ENCODE data around the gene CMBL.

- TF ChIP-seq CTCF (IDR thresholded peaks at IDR 0.05) (no peak), POLR2A (IDR thresholded peaks at IDR 0.05) (no peak)
Observed at GRCh38 chr5:10338686-10339057, 31.0 kb upstream of the CMBL start.

Data from Peyer's patch (tissue), 4 donors.